ENCODE data around the gene POPDC2. TPM values are rescaled to one million over a fixed set of nuclear protein-coding genes. Genes with fewer than 3 reads are reported as not detected.

POPDC2 gene
- total and polyA plus RNA-seq, 2 donors (not counting 3 experiments of a cell fraction or from before 2014, with no cell fraction given) = 0.57 to 0.66 TPM

DNA sequence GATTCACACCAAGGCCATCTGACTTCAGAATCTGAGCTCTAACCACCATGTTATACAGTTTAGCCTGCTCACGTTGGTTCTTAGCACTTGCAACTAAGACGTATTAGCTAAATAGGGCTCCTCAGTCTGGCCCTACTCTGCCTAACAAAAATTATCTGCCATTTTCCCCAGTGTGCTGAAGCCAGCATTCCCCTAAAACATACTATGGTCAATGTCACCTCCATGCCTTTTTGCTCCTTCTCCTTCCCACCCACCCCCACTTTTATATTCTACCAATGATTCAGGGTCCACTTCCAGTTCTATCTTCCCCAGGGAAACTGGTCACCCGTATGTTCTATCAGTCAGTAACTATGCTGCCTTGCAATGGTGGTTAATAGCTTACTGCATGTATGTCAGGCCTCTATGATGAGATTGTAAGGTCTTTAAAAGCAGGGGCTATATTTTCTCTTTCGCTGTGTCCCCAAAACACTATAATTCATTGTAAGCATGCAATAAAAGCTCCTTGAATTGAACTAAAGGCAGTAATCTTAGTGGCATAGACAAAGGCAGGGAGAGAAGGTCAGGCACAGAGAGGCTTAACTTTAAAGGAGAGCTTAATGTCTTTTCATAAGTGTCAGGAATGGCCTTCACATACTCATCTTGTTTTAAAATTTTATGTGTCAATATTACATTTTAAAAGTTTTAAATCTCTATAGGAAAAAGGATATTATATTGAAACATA, 23.3 kb downstream of the POPDC2 start:
- CTCF ChIA-PET = interaction anchor here (1.1 to 1.9 kb wide), 4 partner anchors 10 to 138 kb away, joined by 4 to 5 read pairs (median 4); no protein-coding TSS in a partner anchor
- BruUV-seq (replicated peaks) = no TSS peak

More for the DNA sequence above, 23.3 kb downstream of the POPDC2 start:
- no peak for TF ChIP-seq FOS (IDR thresholded peaks at IDR 0.05; ENCODE audit: borderline replicate concordance, insufficient read depth, low read length)
- no peak for TF ChIP-seq POLR2AphosphoS5 (IDR thresholded peaks at IDR 0.05; ENCODE audit: insufficient read depth, low read depth, low read length)
- TF ChIP-seq, protein P1, sequence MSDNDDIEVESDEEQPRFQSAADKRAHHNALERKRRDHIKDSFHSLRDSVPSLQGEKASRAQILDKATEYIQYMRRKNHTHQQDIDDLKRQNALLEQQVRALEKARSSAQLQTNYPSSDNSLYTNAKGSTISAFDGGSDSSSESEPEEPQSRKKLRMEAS (IDR thresholded peaks at IDR 0.05; ENCODE audit: insufficient read depth, insufficient read length) = no peak
- TF ChIP-seq, protein P2, sequence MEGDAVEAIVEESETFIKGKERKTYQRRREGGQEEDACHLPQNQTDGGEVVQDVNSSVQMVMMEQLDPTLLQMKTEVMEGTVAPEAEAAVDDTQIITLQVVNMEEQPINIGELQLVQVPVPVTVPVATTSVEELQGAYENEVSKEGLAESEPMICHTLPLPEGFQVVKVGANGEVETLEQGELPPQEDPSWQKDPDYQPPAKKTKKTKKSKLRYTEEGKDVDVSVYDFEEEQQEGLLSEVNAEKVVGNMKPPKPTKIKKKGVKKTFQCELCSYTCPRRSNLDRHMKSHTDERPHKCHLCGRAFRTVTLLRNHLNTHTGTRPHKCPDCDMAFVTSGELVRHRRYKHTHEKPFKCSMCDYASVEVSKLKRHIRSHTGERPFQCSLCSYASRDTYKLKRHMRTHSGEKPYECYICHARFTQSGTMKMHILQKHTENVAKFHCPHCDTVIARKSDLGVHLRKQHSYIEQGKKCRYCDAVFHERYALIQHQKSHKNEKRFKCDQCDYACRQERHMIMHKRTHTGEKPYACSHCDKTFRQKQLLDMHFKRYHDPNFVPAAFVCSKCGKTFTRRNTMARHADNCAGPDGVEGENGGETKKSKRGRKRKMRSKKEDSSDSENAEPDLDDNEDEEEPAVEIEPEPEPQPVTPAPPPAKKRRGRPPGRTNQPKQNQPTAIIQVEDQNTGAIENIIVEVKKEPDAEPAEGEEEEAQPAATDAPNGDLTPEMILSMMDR (IDR thresholded peaks at IDR 0.05; ENCODE audit: extremely low read depth in 1 of 2, insufficient read depth in 1 of 2, low read depth in 1 of 2, low read length in 2 of 2) = no peak
- TF ChIP-seq JUN (IDR thresholded peaks at IDR 0.05; ENCODE audit: borderline replicate concordance, insufficient read depth, insufficient read length, low read depth) = no peak
- TF ChIP-seq GATA2 (IDR thresholded peaks at IDR 0.05; ENCODE audit: insufficient read depth, insufficient read length, low read depth, low read length) = no peak
- TF ChIP-seq MYC (IDR thresholded peaks at IDR 0.05; ENCODE audit: low read depth, low read length) = no peak
- no peak for TF ChIP-seq EZH2 (IDR thresholded peaks at IDR 0.05; ENCODE audit: borderline replicate concordance, low read depth, low read length, severe bottlenecking)
- TF ChIP-seq POLR2A (IDR thresholded peaks at IDR 0.05; ENCODE audit: low read depth, low read length) = no peak
- Histone ChIP-seq H3K4me2 (ENCODE audit: insufficient read depth, low read length) (no peak overlapping the region), H3K79me2 (ENCODE audit: control insufficient read depth, insufficient read depth, low read length) (no peaks in the 10 kb centered on the region), H3K9ac (replicated peaks; ENCODE audit: extremely low read depth, insufficient read depth, low read length) (no peak overlapping the region), H3K4me1 (ENCODE audit: control insufficient read depth, extremely low read depth, insufficient read depth, low read length) (peaks cover 34% of the 10 kb centered on the region), H3K27me3 (ENCODE audit: control insufficient read depth in 2 of 2, insufficient read depth in 2 of 2, low read length in 2 of 2) (no peaks in the 10 kb centered on the region), H4K20me1 (replicated peaks; ENCODE audit: control insufficient read depth, extremely low read depth, insufficient read depth, low read length) (no peaks in the 10 kb centered on the region), H3K27ac (ENCODE audit: insufficient read depth, low read depth, low read length) (peak overlapping the region; percentile 80), H3K9me1 (replicated peaks; ENCODE audit: control insufficient read depth, extremely low read depth, insufficient read depth, low read length) (no peaks in the 10 kb centered on the region), H3K36me3 (ENCODE audit: control insufficient read depth in 2 of 2, extremely low read depth in 1 of 2, insufficient read depth in 2 of 2, low read length in 2 of 2) (no peaks in the 10 kb centered on the region), H2AFZ (ENCODE audit: low read depth, low read length) (peak overlapping the region; percentile 6), H3K9me3 (replicated peaks; ENCODE audit: control insufficient read depth, insufficient read depth, low read length) (no peaks in the 10 kb centered on the region), H3K4me3 (replicated peaks in 1 of 3; ENCODE audit: insufficient read depth in 1 of 3, low read depth in 1 of 3, low read length in 3 of 3) (no peak overlapping the region)
- POLR2A ChIA-PET = interaction anchor here (0.5 to 0.7 kb wide), 3 partner anchors 22 to 455 kb away, joined by 3 read pairs; no protein-coding TSS in a partner anchor
- intact Hi-C loops (cut with micrococcal nuclease) = loop anchor here (2.0 kb wide), 1 partner anchor 40 kb away; the partner anchor contains the start of gene COX17
- dilution Hi-C loops (cut with MboI; ENCODE audit: extremely low pct_ligation_motif_present, low sequenced_read_pairs) = no loop called here
- FAIRE-seq = no peak
- DNase-seq (ENCODE audit: low read depth, low spot score) = no peak

Data from endothelial cell of umbilical vein (primary cell).